GM23338 (cell line): ENCODE measurements around the gene ABCD1. TPM values are rescaled to one million over a fixed set of nuclear protein-coding genes. Genes with fewer than 3 reads are reported as not detected.
"Not testable (repeated sequence)": the region's sequence is repeated elsewhere in the genome, so short reads cannot be mapped to it uniquely, and the experiment has no call there.

Experiments used
- ATAC-seq: fragments of 200-7000 bp; cut with Tn5 transposase; 3 replicates; pipeline ENCODE4 v1.9.1; 2020
- DNase-seq: peaks from one replicate; pipeline ENCODE4 v3.0.0-alpha.2; 2015; ENCODE audit warnings: low spot score
- H2AFZ ChIP-seq: fragments of 200-600 bp; sonication (generic); 2 replicates; pipeline ENCODE4 v1.8.0; 2016; ENCODE audit warnings: antibody characterized with exemption, mild to moderate bottlenecking, moderate library complexity
- H3F3A ChIP-seq: fragments of 200-600 bp; sonication (generic); replicated peaks from 2 replicates; pipeline ENCODE4 v1.8.0; 2017; ENCODE audit warnings: antibody characterized with exemption, mixed run types, low read depth
- H3K27ac ChIP-seq: fragments of 200-600 bp; sonication (generic); 2 replicates; pipeline ENCODE4 v1.6.1; 2016; ENCODE audit warnings: low read depth
- H3K27me3 ChIP-seq: fragments of 200-600 bp; sonication (generic); 2 replicates; pipeline ENCODE4 v1.8.0; 2016; ENCODE audit warnings: mild to moderate bottlenecking, mixed run types, moderate library complexity; ENCODE audit not compliant: insufficient read depth
- H3K36me3 ChIP-seq: fragments of 200-600 bp; sonication (generic); 2 replicates; pipeline ENCODE4 v1.8.0; 2016; ENCODE audit warnings: mild to moderate bottlenecking; ENCODE audit not compliant: insufficient read depth
- H3K4me1 ChIP-seq: fragments of 200-600 bp; sonication (generic); 2 replicates; pipeline ENCODE4 v1.8.0; 2016; ENCODE audit warnings: mild to moderate bottlenecking, moderate library complexity; ENCODE audit not compliant: insufficient read depth
- H3K4me2 ChIP-seq: fragments of 200-600 bp; sonication (generic); 2 replicates; pipeline ENCODE4 v1.7.1; 2017; ENCODE audit warnings: mixed run types
- H3K4me3 ChIP-seq: fragments of 200-600 bp; sonication (generic); 2 replicates; pipeline ENCODE4 v1.6.1; 2016; ENCODE audit warnings: mixed run types
- H3K79me2 ChIP-seq: fragments of 200-600 bp; sonication (generic); replicated peaks from 2 replicates; pipeline ENCODE4 v1.8.0; 2017; ENCODE audit warnings: mild to moderate bottlenecking; ENCODE audit not compliant: insufficient read depth
- H3K9me2 ChIP-seq: fragments of 200-600 bp; sonication (generic); 2 replicates; pipeline ENCODE4 v1.8.0; 2017; ENCODE audit not compliant: insufficient read depth
- H4K20me1 ChIP-seq: fragments of 200-600 bp; sonication (generic); replicated peaks from 2 replicates; pipeline ENCODE4 v1.8.0; 2017; ENCODE audit warnings: mild to moderate bottlenecking; ENCODE audit not compliant: insufficient read depth
- H3K27ac Mint-ChIP-seq: 2 replicates; pipeline ENCODE4 v1.8.0; 2020; ENCODE audit warnings: inconsistent platforms, mild to moderate bottlenecking, moderate library complexity, mixed read lengths
- H3K27me3 Mint-ChIP-seq: 3 replicates; pipeline ENCODE4 v1.8.0; 2022; ENCODE audit warnings: low read depth, mild to moderate bottlenecking, moderate library complexity, mixed read lengths, inconsistent platforms; ENCODE audit not compliant: insufficient read depth, poor library complexity
- H3K36me3 Mint-ChIP-seq: 3 replicates; pipeline ENCODE4 v1.8.0; 2021; ENCODE audit warnings: low read depth, mild to moderate bottlenecking, inconsistent platforms, moderate library complexity, mixed read lengths
- H3K4me1 Mint-ChIP-seq: 3 replicates; pipeline ENCODE4 v1.8.0; 2020; ENCODE audit warnings: mild to moderate bottlenecking, inconsistent platforms, mixed read lengths
- H3K4me3 Mint-ChIP-seq: 3 replicates; pipeline ENCODE4 v1.8.0; 2021; ENCODE audit warnings: moderate library complexity, mild to moderate bottlenecking, inconsistent platforms, mixed read lengths
- H3K9me3 Mint-ChIP-seq: 3 replicates; pipeline ENCODE4 v1.8.0; 2020; ENCODE audit warnings: moderate library complexity, mild to moderate bottlenecking, inconsistent platforms, mixed read lengths
- ETS1 ChIP-seq: IDR thresholded peaks from 2 replicates; pipeline ENCODE4 v1.6.1; 2016; ENCODE audit warnings: antibody characterized with exemption
- EZH2phosphoT487 ChIP-seq: fragments of 200-600 bp; sonication (generic); IDR thresholded peaks from one replicate; pipeline ENCODE4 v1.8.1; 2018; ENCODE audit warnings: antibody characterized with exemption; ENCODE audit not compliant: unreplicated experiment
- NANOG ChIP-seq: IDR thresholded peaks from 2 replicates; pipeline ENCODE4 v1.6.1; 2016; ENCODE audit warnings: antibody characterized with exemption, borderline replicate concordance
- POLR2AphosphoS5 ChIP-seq: IDR thresholded peaks from 2 replicates; pipeline ENCODE4 v1.6.1; 2016; ENCODE audit warnings: antibody characterized with exemption, low read depth
- REST ChIP-seq: IDR thresholded peaks from one replicate; pipeline ENCODE4 v1.6.1; 2018; ENCODE audit warnings: antibody characterized with exemption; ENCODE audit not compliant: unreplicated experiment
- ZNF114 ChIP-seq: fragments of 250-450 bp; sonication (Bioruptor Pico); IDR thresholded peaks from 2 replicates; pipeline ENCODE4 v1.5.0; 2020; ENCODE audit warnings: mild to moderate bottlenecking, moderate library complexity
- ZNF331 ChIP-seq: fragments of 250-450 bp; sonication (Bioruptor Pico); IDR thresholded peaks from 2 replicates; pipeline ENCODE4 v1.5.0; 2020; ENCODE audit warnings: low read depth, mild to moderate bottlenecking, moderate library complexity
- ZNF462 ChIP-seq: fragments of 250-450 bp; sonication (Bioruptor Pico); IDR thresholded peaks from 2 replicates; pipeline ENCODE4 v1.5.0; 2020; ENCODE audit warnings: mild to moderate bottlenecking, moderate library complexity
- polyA plus RNA-seq: library from polyadenylated mRNA; unstranded; fragments of >200 nt; fragmentation: Nextera tagmentation; extraction: Ambion mirVana; gene quantifications from 2 replicates; pipeline ENCODE4 v1.2.1, GENCODE V29; 2016
- total RNA-seq: library from RNA; depleted of rRNA; stranded (reverse); fragments of >200 nt; shearing (Covaris generic); gene quantifications from 2 replicates; pipeline ENCODE4 v1.2.3, GENCODE V29; 2014

ABCD1 gene
- total and polyA plus RNA-seq, 2 experiments from 2014 or later = 2.4 to 8.9 TPM

- not testable (repeated sequence) for H3K36me3 ChIP-seq, H3K79me2 ChIP-seq, ATAC-seq, H3K27me3 Mint-ChIP-seq, H3K27ac ChIP-seq, H3K4me2 ChIP-seq, DNase-seq, H4K20me1 ChIP-seq, H3K36me3 Mint-ChIP-seq, H3F3A ChIP-seq, H3K27me3 ChIP-seq, H3K9me2 ChIP-seq, H2AFZ ChIP-seq, H3K4me3 ChIP-seq, H3K9me3 Mint-ChIP-seq, H3K4me3 Mint-ChIP-seq, H3K27ac Mint-ChIP-seq, H3K4me1 ChIP-seq
- H3K4me1 Mint-ChIP-seq = peaks cover 14% of the 10 kb centered on the region
These were observed 5.5 kb downstream of the ABCD1 start for GRCh38 chrX:153730115-153730514.

- Histone ChIP-seq H3K4me1 (peaks cover 8% of the 10 kb centered on the region; the same call in 1 of the 2 replicates), H3K27ac (no peak overlapping the region), H3K27me3 (no peaks in the 10 kb centered on the region), H3F3A (no peaks in the 10 kb centered on the region), H3K36me3 (no peaks in the 10 kb centered on the region), H3K79me2 (no peaks in the 10 kb centered on the region), H3K9me2 (no peaks in the 10 kb centered on the region), H3K4me3 (no peak overlapping the region), H4K20me1 (no peaks in the 10 kb centered on the region), H2AFZ (no peak overlapping the region), H3K4me2 (no peak overlapping the region)
- Mint-ChIP-seq H3K27me3 (peaks cover 5% of the 10 kb centered on the region), H3K27ac (no peak overlapping the region), H3K36me3 (peaks cover 9% of the 10 kb centered on the region; the same call in 1 of the 3 replicates), H3K9me3 (peaks cover 2% of the 10 kb centered on the region; the same call in 1 of the 3 replicates), H3K4me3 (no peak overlapping the region), H3K4me1 (peaks cover 21% of the 10 kb centered on the region)
- no peak for ATAC-seq
- DNase-seq = no peak
- no peak for TF ChIP-seq ETS1
- TF ChIP-seq ZNF462 = no peak
- TF ChIP-seq ZNF114 (CRISPR knock-in tag) = no peak
- TF ChIP-seq REST = no peak
- TF ChIP-seq EZH2phosphoT487 = no peak
- TF ChIP-seq ZNF331 (CRISPR knock-in tag) = no peak
- TF ChIP-seq POLR2AphosphoS5 = no peak
- TF ChIP-seq NANOG = no peak
These were observed 6.6 kb downstream of the ABCD1 start for GRCh38 chrX:153731117-153731844.
